ENCODE measurements around the gene ZAP70. TPM values are rescaled to one million over a fixed set of nuclear protein-coding genes. Genes with fewer than 3 reads are reported as not detected.

ZAP70 gene
- total and polyA plus RNA-seq, 8 donors = 1.4 to 8.3 (median 2.2) TPM

GRCh38 chr2:97784953-97785352, 71.6 kb downstream of the ZAP70 start:
- no peak for TF ChIP-seq CTCF (IDR thresholded peaks at IDR 0.05)
- no peak for ATAC-seq
- intact Hi-C loops (cut with DNase I) = no loop called here

GRCh38 chr2:97785818-97786217, 72.4 kb downstream of the ZAP70 start:
- no peak overlapping the region for H3K4me3 ChIP-seq
- H3K27me3 ChIP-seq = no peaks in the 10 kb centered on the region
- DNase-seq = no peak
- H3K9me3 ChIP-seq = no peaks in the 10 kb centered on the region
- ATAC-seq = no peak
- intact Hi-C loops (cut with DNase I) = no loop called here
- peaks cover 0 to 42% of the 10 kb centered on the region in 2 donors for H3K36me3 ChIP-seq
- no peaks in the 10 kb centered on the region for H3K4me1 ChIP-seq
- no peak overlapping the region for H3K27ac ChIP-seq
- no peak for TF ChIP-seq CTCF (IDR thresholded peaks at IDR 0.05)

More at GRCh38 chr2:97784953-97785352, 71.6 kb downstream of the ZAP70 start:
- H3K9me3 ChIP-seq = no peaks in the 10 kb centered on the region
- H3K4me1 ChIP-seq = no peaks in the 10 kb centered on the region
- H3K27me3 ChIP-seq = no peaks in the 10 kb centered on the region
- no peak overlapping the region for H3K27ac ChIP-seq
- no peak for DNase-seq
- H3K36me3 ChIP-seq = peaks cover 0 to 36% of the 10 kb centered on the region in 2 donors
- H3K4me3 ChIP-seq = no peak overlapping the region

- intact Hi-C loops (cut with DNase I) = no loop called here
- no peaks in the 10 kb centered on the region for H3K27me3 ChIP-seq
- ATAC-seq (no peak), DNase-seq (no peak)
- no peak for TF ChIP-seq CTCF (IDR thresholded peaks at IDR 0.05)
- H3K4me1 ChIP-seq = no peaks in the 10 kb centered on the region
- H3K36me3 ChIP-seq = peaks cover 0 to 75% of the 10 kb centered on the region in 2 donors
- H3K27ac ChIP-seq = no peak overlapping the region
- no peaks in the 10 kb centered on the region for H3K9me3 ChIP-seq
- H3K4me3 ChIP-seq = no peak overlapping the region
Observed at GRCh38 chr2:97788986-97789644, 75.7 kb downstream of the ZAP70 start.

Other genes starting within 250 kb of the ZAP70 start
- 10 to 100 TPM; 15.9 to 16.6 TPM for gene ANKRD36B, start 123.7 kb upstream of the ZAP70 start, total RNA-seq
- gene ANKRD36B, start 123.7 kb upstream of the ZAP70 start, polyA plus RNA-seq (ENCODE audit: insufficient read length in 6 of 6) = 10 to 100 TPM; 27.6 to 69.9 (median 51.4) TPM
- gene COX5B, start 67.5 kb upstream of the ZAP70 start, total RNA-seq = 100 to 1,000 TPM; 167 to 173 TPM
- 100 to 1,000 TPM; 112 to 130 (median 123) TPM for gene COX5B, start 67.5 kb upstream of the ZAP70 start, polyA plus RNA-seq (ENCODE audit: insufficient read length in 6 of 6)
- gene ACTR1B, start 49.5 kb upstream of the ZAP70 start, total RNA-seq = 10 to 100 TPM; 58.0 to 67.2 TPM
- 10 to 100 TPM; 43.1 to 57.1 (median 49.2) TPM for gene ACTR1B, start 49.5 kb upstream of the ZAP70 start, polyA plus RNA-seq (ENCODE audit: insufficient read length in 6 of 6)
- gene C2orf92, start 43.9 kb upstream of the ZAP70 start, total RNA-seq = 1 to 10 TPM; 7.6 to 8.9 TPM
- 10 to 100 TPM; 17.7 to 30.9 (median 26.5) TPM for gene C2orf92, start 43.9 kb upstream of the ZAP70 start, polyA plus RNA-seq (ENCODE audit: insufficient read length in 6 of 6)